HepG2 (cell line): ENCODE data around the gene COLQ. TPM values are rescaled to one million over a fixed set of nuclear protein-coding genes. Genes with fewer than 3 reads are reported as not detected.

ENCODE experiments used
- ARID4A ChIP-seq: sonication (generic); formaldehyde crosslinking; IDR thresholded peaks from 2 replicates; pipeline ENCODE4 v1.5.0; 2020; ENCODE audit warnings: mild to moderate bottlenecking, missing genetic modification reagents, borderline replicate concordance
- ATF2 ChIP-seq: sonication (generic); formaldehyde crosslinking; IDR thresholded peaks from 2 replicates; pipeline ENCODE4 v1.4.0; 2020; ENCODE audit warnings: missing genetic modification reagents
- FOXP1 ChIP-seq, 2 experiments: fragments of 450-650 bp in 1 of 2; IDR thresholded peaks; 2 replicates each; pipeline ENCODE4 v1.6.1; 2017 to 2018; ENCODE audit warnings: antibody characterized with exemption in 1 of 2
- IKZF1 ChIP-seq: fragments of 450-650 bp; IDR thresholded peaks from 2 replicates; pipeline ENCODE4 v1.7.1; 2016
- IRF1 ChIP-seq: sonication (generic); formaldehyde crosslinking; IDR thresholded peaks from 2 replicates; pipeline ENCODE4 v1.4.0; 2020; ENCODE audit warnings: low read depth, mild to moderate bottlenecking, missing genetic modification reagents
- JUN ChIP-seq: sonication (generic); formaldehyde crosslinking; IDR thresholded peaks from 2 replicates; pipeline ENCODE4 v1.4.0; 2020; ENCODE audit warnings: mild to moderate bottlenecking, missing genetic modification reagents
- MLLT10 ChIP-seq: sonication (generic); formaldehyde crosslinking; IDR thresholded peaks from 2 replicates; pipeline ENCODE4 v1.4.0; 2020; ENCODE audit warnings: missing genetic modification reagents
- RELA ChIP-seq: sonication (generic); formaldehyde crosslinking; IDR thresholded peaks from 2 replicates; pipeline ENCODE4 v1.4.0; 2020; ENCODE audit warnings: missing genetic modification reagents
- RNF219 ChIP-seq: sonication (generic); formaldehyde crosslinking; IDR thresholded peaks from 2 replicates; pipeline ENCODE4 v1.5.0; 2020; ENCODE audit warnings: mild to moderate bottlenecking, missing genetic modification reagents
- THAP8 ChIP-seq: sonication (generic); formaldehyde crosslinking; IDR thresholded peaks from 2 replicates; pipeline ENCODE4 v1.5.1; 2020; ENCODE audit warnings: missing genetic modification reagents, mild to moderate bottlenecking, borderline replicate concordance
- ZBTB20 ChIP-seq: sonication (generic); formaldehyde crosslinking; IDR thresholded peaks from 2 replicates; pipeline ENCODE4 v1.8.1; 2023; ENCODE audit warnings: missing genetic modification reagents, low read depth, mild to moderate bottlenecking, borderline replicate concordance
- ZNF256 ChIP-seq: sonication (generic); formaldehyde crosslinking; conservative IDR thresholded peaks from 2 replicates; pipeline ENCODE4 v1.4.0; 2020; ENCODE audit warnings: missing genetic modification reagents
- ZNF577 ChIP-seq: sonication (generic); formaldehyde crosslinking; IDR thresholded peaks from 2 replicates; pipeline ENCODE4 v1.4.0; 2020; ENCODE audit warnings: mild to moderate bottlenecking, low read depth, missing genetic modification reagents, borderline replicate concordance
- polyA plus RNA-seq, 8 experiments: library from polyadenylated mRNA; depleted of rRNA in 3 of 8; stranded (reverse) in 7 of 8; unstranded in 1 of 8; fragments of >200 nt; fragmentation: Illumina TruSeq in 4 of 8; extraction: Trizol in 4 of 8; gene quantifications; 2 replicates each; pipeline versions ENCODE4 v1.2.1 to v1.2.3, GENCODE V29; 2011 to 2016; ENCODE audit warnings: low read depth in 4 of 8, missing spikeins in 1 of 8, mixed read lengths in 1 of 8; ENCODE audit not compliant: insufficient read depth in 1 of 8
- total RNA-seq, 5 experiments: library from RNA; depleted of rRNA; stranded (reverse); fragments of >200 nt; fragmentation: Illumina TruSeq; extraction: Trizol; gene quantifications; 2 replicates each; pipeline ENCODE4 v1.2.3, GENCODE V29; 2016; ENCODE audit warnings: low read depth in 1 of 5
- TF ChIP-seq, protein P1 (sequence below): sonication (generic); formaldehyde crosslinking; IDR thresholded peaks from 2 replicates; pipeline ENCODE4 v1.4.0; 2020; ENCODE audit warnings: mild to moderate bottlenecking, missing genetic modification reagents, borderline replicate concordance

Gene COLQ
- total and polyA plus RNA-seq, 2 of the 13 experiments (the other 11 are each of a cell fraction or from before 2014, with no cell fraction given) = 0.31 to 0.46 TPM

DNA sequence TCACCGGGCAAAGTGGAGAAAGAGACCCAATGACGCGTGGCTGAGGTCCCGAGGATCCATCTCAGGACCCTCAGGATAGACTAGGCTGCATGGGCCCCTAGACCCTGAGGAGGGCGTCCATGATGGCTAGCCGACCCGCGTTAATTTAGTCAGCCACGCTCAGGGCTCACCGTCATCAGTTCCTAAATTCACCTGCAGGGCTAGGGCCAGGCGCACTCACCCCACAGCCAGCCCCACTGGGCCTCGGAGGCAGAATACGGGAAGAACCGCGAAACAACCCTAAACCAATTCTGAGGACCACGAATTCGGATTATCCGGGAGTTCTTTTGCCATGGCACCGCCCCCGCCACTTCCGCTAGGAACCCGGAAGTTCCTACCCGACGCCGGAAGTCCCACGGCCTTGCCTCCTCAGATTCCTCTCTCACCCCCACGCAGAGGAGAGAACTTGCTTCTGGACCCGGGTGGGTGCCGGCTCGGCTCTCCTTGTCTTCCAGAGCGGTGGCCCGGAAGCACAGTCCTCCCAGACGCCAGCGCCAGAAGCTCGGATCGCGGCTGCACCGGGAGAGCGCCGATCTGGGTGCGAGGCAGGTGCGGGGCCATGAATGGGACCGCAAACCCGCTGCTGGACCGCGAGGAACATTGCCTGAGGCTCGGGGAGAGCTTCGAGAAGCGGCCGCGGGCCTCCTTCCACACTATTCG, 94.2 kb downstream of the COLQ start, which contains the start of the genes EAF1 and METTL6 (continued):
- TF ChIP-seq ATF2 (CRISPR knock-in tag) (peak; percentile 46; the same call in 1 of the 2 replicates), FOXP1 (IDR thresholded peaks at IDR 0.05) (no peak), FOXP1 (CRISPR knock-in tag; IDR thresholded peaks at IDR 0.05) (no peak), ZNF256 (CRISPR knock-in tag) (0 out of 2 replicates have a peak, but pooled peaks have one; percentile 56), THAP8 (CRISPR knock-in tag) (no peak), RELA (CRISPR knock-in tag) (no peak), ARID4A (CRISPR knock-in tag) (peak; percentile 94), ZBTB20 (no peak), ZNF577 (CRISPR knock-in tag) (no peak), RNF219 (CRISPR knock-in tag) (no peak), IKZF1 (no peak), MLLT10 (CRISPR knock-in tag) (no peak), JUN (CRISPR knock-in tag) (no peak), IRF1 (CRISPR knock-in tag) (no peak)
- TF ChIP-seq, protein P1, sequence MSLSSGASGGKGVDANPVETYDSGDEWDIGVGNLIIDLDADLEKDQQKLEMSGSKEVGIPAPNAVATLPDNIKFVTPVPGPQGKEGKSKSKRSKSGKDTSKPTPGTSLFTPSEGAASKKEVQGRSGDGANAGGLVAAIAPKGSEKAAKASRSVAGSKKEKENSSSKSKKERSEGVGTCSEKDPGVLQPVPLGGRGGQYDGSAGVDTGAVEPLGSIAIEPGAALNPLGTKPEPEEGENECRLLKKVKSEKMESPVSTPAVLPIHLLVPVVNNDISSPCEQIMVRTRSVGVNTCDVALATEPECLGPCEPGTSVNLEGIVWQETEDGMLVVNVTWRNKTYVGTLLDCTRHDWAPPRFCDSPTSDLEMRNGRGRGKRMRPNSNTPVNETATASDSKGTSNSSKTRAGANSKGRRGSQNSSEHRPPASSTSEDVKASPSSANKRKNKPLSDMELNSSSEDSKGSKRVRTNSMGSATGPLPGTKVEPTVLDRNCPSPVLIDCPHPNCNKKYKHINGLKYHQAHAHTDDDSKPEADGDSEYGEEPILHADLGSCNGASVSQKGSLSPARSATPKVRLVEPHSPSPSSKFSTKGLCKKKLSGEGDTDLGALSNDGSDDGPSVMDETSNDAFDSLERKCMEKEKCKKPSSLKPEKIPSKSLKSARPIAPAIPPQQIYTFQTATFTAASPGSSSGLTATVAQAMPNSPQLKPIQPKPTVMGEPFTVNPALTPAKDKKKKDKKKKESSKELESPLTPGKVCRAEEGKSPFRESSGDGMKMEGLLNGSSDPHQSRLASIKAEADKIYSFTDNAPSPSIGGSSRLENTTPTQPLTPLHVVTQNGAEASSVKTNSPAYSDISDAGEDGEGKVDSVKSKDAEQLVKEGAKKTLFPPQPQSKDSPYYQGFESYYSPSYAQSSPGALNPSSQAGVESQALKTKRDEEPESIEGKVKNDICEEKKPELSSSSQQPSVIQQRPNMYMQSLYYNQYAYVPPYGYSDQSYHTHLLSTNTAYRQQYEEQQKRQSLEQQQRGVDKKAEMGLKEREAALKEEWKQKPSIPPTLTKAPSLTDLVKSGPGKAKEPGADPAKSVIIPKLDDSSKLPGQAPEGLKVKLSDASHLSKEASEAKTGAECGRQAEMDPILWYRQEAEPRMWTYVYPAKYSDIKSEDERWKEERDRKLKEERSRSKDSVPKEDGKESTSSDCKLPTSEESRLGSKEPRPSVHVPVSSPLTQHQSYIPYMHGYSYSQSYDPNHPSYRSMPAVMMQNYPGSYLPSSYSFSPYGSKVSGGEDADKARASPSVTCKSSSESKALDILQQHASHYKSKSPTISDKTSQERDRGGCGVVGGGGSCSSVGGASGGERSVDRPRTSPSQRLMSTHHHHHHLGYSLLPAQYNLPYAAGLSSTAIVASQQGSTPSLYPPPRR (CRISPR knock-in tag) = no peak
